Hematopoietic multipotent progenitor cell treated with erythropoietin and hydrocortisone succinate and interleukin-3 and kit ligand, for 4 days (in vitro differentiated cells): ENCODE results near the gene MYLK.

Experiments used
- DNase-seq: peaks from one replicate; pipeline ENCODE4 v3.0.0-alpha.2; 2015

The MYLK gene

DNA sequence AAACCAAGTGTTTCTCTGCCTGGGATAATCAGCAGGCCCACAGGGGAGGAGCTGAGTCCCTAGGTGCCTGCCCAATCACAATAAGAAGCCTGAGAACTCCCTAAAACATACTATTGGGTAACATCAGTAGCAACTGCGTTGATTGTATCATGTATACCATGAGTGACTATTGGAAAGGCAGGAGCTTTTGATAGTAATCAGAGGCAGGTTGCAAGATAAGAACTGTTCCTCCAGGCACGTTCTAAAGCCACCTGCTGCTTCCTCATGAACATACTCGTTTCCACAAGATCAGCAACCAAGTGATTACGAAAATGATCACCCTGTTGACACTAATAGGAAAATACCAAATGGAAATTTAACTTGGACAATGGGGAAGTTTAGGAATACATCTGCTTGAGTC, 6.7 kb downstream of the MYLK start:
- DNase-seq, result no peak

DNA sequence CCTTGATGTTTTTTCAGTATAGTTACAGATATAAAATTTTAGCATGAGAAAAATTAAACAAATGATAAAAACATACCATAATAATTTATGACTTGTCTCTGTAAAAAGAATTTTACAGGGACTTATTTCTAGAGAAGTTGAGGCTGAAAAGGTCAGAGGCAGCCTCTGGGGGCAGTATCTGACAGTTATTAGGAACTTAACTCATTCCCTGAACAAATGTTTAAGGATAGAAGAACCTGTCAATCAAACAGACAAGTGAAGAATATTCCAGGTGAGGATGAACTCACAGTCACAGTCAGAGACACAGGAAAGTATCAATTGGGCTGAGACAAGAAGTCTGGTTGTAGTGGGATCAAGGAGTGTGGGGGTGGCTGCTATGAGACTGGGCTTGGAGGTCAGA, 7.3 kb downstream of the MYLK start:
- peak; percentile 20 for DNase-seq

DNA sequence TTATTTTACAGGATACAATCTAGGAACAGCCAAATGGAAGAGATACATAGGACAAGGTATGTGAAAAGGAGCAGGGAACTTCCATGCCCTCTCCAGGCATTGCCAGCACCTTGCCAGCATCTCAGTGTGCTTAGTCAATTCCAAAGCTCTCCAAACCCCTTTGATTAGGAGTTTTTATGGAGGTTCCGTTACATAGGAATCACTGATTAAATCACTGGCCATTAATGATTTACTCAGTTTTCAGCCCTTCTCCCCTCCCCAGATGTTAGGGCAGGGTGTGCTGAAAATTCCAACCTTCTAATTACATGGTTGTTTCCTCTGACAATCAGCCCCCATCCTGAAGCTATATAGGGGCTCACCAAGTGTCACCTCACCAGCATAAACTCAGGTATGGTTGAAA, 11.5 kb downstream of the MYLK start:
- DNase-seq, result no peak

DNA sequence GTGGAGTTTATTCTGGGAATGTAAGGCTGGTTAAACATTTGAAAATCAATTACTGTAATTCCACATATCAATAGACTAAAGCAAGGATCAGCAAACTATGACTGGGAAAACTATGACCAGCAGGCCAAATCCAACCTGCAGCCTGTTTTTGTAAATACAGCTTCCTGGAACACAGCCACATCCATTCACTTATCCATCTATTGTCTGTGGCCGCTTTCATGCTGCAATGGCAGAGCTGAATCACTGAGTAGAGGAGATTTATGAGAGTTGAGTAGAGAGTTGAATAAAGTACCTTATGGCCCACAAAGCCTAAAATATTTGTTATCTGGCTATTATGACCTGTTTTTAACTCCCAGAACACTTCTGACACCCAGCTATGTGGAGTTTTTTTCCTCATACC, 12.2 kb downstream of the MYLK start:
- no peak for DNase-seq

- no peak for DNase-seq
These were observed 14.1 kb downstream of the MYLK start for GRCh38 chr3:123870033-123870432.

GRCh38 chr3:123869165-123869564, 15.0 kb downstream of the MYLK start:
- no peak for DNase-seq

GRCh38 chr3:123864706-123865105, 19.4 kb downstream of the MYLK start:
- DNase-seq, result no peak

- DNase-seq, result no peak
These were observed 22.0 kb downstream of the MYLK start for GRCh38 chr3:123862152-123862551.

GRCh38 chr3:123861081-123861836, 22.9 kb downstream of the MYLK start:
- DNase-seq, result no peak

GRCh38 chr3:123859177-123859576, 25.0 kb downstream of the MYLK start:
- no peak for DNase-seq

- no peak for DNase-seq
These were observed 29.2 kb downstream of the MYLK start for GRCh38 chr3:123854905-123855304.

GRCh38 chr3:123853686-123854372, 30.3 kb downstream of the MYLK start:
- no peak for DNase-seq

DNA sequence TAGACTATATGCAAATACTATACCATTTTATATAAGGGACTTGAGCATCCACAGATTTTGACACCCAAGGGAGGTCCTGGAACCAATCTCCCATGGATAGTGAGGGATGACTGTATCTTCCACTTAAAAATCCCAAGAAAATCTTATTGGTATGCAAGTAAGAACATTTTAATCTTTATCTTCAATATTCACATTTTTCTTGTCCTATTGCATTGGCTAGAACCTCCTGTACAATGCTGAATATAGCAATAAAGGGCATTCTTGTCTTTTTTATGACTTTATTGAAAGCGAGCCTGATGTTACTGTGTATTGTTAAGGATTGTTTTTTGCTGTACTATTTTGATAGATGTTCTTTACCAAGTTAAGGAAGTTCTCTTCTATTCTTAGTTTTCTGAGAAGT, 36.9 kb downstream of the MYLK start:
- DNase-seq, result no peak

- DNase-seq, result no peak
These were observed 40.5 kb downstream of the MYLK start for GRCh38 chr3:123843668-123844067.

GRCh38 chr3:123842711-123843110, 41.4 kb downstream of the MYLK start:
- no peak for DNase-seq

DNA sequence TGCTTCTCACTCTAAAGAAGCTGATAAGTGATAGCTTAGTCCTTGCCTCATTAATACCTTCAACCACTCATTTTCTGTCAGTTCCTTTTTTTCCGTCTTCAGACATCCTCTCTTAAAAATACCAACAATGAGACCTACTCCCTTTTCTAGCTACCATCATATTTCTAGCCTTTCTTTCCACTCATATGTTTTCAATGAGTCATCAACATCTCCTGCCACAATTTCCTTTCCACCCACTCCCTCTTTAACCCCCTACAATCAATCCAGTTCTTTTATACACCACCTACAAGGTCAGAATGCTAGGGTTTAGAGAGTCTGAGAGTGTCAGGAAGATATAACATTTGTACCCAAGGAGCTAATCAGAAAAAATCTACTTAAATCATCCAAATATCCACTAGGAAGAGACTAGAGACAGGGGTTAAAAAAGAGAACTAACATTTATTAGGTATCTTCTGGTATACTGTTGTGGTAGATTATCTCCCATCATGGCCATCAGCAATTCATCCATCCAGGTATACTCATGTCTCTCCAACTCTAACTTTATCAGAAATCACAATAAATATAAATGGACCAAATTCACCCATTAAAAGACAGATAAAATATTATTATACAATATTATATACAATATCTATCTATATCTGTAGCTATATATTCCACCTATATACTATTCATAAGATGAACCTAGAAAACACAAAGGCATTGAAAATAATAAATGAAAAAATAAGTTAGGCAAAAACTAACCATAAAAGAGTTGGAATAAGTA, 42.5 kb downstream of the MYLK start:
- DNase-seq, result no peak

DNA sequence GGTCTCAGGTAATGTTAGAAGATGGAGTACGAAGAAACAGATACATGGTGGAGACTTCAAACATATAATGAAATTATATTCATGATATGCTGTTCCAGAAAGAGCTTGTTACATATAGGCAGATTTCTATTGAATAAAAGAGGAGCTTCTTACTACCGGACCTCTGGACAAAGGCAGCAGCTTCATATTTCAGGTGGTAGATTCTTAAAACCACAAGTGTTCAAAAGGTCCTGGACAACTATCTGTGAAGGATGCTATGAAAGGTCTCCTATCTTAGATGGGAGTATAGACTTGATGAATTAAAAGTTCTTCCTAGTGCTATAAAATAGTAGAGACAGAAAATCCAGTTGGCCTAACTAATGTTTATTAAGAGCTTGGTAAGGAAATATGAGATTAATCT, 43.2 kb downstream of the MYLK start:
- DNase-seq, result no peak

GRCh38 chr3:123837858-123838257, 46.3 kb downstream of the MYLK start:
- no peak for DNase-seq

GRCh38 chr3:123834631-123835030, 49.5 kb downstream of the MYLK start:
- DNase-seq, result no peak

DNA sequence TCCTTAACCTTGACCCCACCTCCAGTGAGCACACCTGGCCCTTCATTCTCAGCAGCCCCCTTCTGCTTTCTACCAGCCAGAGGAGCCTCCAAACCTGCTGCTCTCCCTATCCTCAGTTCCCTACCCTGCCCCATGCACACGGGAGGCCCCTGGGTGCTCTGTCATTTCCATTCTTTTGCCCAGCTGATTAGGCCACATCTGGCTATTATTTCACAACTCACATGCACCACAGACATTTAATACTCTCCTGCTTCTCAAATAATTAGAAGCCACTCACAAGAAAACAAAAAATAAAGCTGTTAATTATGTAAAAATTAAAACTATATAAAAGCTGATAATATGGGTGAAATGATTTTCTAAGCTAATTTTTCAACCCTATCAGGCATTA, 50.7 kb downstream of the MYLK start:
- DNase-seq, result no peak

GRCh38 chr3:123832692-123833397, 51.3 kb downstream of the MYLK start:
- peak; percentile 3 for DNase-seq

- no peak for DNase-seq
These were observed 52.7 kb downstream of the MYLK start for GRCh38 chr3:123831420-123831819.

- peak; percentile 3 for DNase-seq
These were observed 62.2 kb downstream of the MYLK start for GRCh38 chr3:123821920-123822319.
